HG02840 (cell line): Measurements from ENCODE around the gene CNNM1.

Source experiments
- ATAC-seq: cut with Tn5 transposase; IDR thresholded peaks from one replicate; pipeline ENCODE4 v1.9.1; 2021; ENCODE audit warnings: mild to moderate bottlenecking, moderate library complexity, moderate number of reproducible peaks; ENCODE audit not compliant: unreplicated experiment, low FRiP score

The CNNM1 gene

DNA sequence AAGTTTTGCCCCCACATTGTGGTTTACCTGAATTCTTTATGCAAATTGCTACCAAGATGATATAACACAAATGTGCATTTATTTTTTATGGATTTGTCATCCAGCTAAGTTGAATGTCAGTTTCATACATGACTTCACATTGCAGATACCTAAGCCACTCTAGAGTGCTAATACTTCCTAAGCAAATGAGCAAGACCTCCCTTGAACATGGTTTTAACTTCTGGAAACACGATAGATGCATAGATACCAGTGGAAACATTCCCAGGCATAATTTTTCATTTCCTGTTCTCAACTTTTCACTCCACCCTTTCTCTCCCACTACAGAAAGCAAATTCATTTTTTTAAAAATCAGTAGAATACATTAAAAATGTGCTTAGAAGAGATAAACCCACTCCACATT, 81.0 kb downstream of the CNNM1 start:
- no peak for ATAC-seq

DNA sequence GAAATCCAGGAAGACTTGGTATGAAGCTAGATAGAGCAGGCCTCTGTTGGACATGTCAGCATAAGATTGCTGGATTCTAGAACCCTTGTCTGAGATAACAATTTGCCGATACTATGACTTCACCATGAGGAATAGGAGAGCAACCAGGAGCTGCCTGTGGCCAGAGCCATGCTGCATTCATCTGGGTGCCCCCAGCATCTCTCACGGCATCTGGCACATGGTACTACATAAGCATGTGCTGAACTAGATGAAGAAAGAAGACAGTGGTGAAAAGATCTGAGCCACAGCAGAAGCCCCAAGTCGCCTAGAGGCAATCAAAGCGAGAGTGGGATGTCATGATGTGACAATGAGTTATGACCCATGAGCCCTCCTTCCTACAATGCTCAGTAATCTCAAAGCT, 81.7 kb downstream of the CNNM1 start:
- ATAC-seq: no peak

DNA sequence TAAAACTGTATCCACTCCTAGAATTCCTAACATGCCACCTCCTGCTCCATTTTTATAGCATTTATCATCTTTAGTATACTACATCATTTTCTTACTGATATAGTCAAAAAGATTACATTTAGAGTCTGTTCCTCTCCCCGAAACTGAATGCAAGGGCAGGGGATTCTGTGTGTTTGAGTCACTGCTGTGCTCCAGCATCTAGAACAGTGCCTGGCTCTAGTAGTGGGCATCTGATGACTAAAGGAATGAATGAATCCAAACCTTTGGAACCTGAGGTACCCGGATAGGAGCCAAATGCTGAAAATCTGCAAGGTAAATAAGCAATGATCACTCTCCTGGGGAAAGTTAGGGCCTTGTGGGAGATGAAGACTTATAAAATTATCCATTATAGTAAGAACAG, 82.4 kb downstream of the CNNM1 start:
- no peak for ATAC-seq

DNA sequence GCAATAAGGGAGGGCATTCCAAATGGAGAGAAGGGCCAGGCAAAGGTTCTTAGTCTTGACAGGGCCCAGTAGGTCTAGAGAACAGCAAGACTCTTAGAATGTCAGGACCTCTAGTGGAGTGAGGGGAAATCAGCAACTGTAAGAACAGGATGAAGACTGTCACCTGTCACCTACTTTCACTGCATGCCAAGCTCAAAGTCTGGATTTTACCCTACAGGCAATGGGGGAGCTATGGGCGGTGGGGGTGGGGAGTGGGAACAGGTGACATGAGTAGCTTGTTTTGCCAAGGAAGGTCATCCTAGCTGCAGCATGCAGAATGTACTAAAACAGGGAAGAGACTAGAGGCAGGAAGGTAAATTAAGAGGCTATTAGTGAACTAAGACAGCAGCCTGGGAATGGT, 82.9 kb downstream of the CNNM1 start:
- no peak for ATAC-seq

DNA sequence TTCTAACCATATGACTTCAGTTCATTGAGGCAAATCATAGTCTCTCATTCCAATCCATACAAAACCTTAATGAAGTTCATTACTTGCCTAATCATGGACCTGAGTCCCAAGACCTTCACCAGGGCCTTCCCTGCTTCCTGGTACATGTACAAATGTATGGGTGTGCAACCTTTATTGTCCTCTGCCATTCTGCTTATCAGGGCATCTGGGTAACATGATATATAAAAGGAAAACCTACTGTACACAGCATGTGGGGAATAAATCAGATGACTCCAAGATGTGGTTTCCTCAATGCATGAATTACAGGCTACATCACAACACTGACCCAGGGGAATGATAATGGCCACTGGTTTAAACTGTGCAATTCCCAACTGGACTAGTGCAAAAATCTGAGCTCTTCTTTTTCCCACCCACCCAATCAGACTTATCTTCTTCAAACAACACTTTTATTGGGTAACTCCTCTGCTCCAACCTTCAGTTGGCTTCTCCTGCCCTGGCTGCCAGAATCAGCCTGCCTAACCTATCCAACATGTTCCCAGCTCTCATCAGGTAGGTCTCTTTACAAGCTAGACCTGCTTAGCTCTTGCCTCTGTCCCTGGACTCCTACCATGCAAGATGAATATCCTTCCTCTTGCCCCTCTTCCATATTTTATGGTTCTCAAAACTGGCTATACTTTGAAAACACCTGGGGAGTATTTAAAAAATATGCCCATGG, 89.9 kb downstream of the CNNM1 start:
- no peak for ATAC-seq

DNA sequence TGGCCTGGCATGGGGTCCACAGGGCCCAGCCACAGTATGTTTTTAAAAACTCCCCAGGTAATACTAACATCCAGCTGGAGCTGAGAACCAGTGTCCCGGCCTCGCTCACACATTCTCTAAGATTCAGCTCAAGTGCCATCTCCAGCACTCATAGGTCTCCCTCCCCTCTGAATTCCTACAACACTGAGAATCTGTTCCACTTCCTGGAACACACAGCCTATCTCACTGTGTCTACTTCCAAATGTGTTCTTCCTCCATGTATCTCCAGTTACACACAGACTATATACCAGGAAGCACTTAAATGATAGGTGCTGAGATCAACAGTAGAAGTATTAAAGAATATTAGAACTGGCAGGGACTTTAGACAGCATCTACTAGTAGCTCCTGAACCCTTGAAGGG, 90.5 kb downstream of the CNNM1 start:
- ATAC-seq: no peak

DNA sequence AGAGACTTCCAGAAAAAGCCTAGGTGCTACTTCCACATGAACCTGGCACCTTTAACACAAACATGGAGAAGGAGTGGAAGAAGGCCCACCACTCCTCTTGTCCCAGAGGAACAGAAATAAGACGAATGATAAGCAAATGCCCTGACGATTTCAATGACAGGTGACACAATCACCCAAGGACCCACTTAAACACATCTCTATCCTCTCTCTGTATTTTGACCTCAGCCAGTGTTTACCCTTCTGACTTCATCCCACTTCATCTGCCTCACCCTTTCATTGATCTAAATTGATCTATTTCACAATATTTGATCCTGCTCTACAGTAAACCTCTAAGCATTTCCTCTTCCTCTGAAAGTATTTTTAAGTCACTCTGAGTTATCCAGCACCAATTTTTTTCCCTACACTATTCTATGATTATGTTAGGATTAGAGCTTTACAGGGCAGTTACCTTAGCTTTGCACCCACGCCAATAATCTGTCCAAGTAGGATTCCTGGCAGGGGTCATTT, 92.1 kb downstream of the CNNM1 start:
- ATAC-seq: no peak

DNA sequence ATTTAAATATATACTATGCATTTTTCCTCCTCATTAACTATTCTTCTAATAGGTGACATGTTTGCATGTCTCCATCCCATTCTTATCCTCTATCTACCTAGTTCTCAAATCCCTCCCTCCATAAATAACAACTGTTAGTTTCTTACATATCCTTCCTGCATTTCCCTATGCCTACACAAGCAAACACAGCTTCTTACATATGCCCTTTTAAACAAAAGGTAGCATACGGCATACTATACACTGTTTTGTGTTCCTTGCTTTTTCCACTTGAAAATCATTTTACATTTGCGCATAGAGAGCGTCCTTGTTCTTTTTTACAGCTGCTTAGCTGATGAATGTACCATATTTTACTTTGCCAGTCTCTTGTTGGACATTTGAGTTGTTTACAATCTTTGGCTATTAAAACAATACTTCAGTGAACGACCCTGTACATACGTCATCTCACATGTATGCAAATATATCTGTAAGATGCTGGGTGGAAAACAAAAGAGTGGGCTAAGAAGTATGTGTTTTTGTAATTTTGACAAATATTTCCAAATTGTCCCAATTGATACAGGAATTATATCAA, 93.5 kb downstream of the CNNM1 start:
- no peak for ATAC-seq

DNA sequence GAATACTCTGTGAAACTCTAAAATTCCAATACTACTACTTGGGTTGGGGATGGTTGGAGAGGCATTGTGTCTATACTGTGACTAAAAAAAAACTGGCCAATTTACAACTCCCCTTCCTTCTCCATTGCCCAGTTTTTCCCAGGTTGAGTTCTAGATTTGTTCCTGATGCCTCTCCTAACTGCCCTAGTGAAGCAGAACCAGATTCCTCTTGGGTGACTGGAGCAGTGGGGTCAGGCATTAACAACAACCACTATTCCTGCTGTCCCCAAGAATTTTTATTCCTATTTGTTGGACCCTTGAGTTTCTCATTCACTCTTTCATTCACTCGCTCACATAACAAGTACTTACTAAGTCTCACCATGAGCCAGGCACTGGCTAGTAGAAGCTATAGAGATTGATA, 95.5 kb downstream of the CNNM1 start:
- no peak for ATAC-seq

DNA sequence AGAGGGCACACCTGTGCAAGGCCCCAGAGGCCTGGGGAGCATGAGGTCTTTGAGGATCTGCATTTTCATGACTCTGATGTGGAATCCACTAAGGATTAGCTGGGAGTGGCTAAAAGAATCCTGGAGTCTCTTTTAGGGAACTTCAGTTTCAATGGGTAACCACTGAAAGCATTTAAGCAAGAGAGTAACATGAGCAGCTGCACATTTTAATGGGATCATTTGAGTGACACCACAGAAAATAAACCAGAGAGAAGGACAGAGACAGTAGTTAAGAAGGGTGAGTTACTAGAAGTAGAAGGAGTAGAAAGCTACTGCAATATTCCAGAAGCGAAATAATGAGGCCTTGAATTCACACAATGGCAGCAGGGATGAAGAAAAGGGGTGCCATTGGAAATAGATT, 96.0 kb downstream of the CNNM1 start:
- ATAC-seq: no peak

DNA sequence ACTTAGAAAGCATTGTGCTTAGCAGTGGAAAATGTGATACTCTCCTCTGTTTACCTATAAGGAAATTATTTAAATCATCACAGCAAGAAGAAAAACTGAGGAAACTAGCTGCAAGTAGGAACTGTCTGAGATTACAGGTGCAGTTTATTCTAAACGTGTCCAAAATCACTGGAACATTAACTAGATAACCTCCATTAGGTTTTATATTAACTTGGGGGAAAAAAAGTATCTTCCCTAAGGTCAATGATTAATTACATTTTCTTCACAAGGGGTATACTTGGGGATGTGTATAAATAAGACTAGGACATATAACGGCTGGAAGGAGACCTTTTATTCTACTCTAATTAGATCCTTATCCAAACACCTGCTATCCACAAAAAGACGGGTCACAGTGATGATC, 97.5 kb downstream of the CNNM1 start:
- ATAC-seq: no peak

DNA sequence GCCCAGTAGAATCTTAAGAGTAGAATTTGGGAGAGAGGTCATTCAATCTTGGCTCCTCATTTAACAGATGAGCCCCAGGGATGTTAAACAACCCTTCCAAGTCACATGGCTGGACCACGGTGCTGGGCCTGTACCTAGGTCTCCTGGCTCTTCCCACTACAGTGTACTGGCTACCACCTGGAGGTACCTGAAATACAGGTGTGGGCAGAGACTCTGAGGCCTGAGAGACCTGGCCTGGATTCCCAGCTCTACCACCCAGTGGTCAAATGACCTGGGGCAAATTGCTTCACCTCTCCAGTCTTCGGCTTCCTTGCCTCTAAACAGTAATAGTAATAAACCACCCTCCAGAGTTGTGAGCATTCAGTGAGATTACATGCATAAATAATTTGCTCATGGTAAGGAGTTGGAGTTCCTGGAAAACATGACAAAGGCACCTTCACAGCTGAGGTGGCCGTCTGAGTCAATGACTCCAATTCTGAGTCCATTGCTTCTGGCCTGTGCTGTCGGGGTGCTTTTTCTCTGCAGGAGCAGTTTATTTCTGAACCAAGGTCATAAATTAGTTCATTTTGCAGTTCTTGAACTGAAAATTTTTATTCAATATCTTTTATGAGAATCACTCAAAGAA, 98.5 kb downstream of the CNNM1 start:
- no peak for ATAC-seq

DNA sequence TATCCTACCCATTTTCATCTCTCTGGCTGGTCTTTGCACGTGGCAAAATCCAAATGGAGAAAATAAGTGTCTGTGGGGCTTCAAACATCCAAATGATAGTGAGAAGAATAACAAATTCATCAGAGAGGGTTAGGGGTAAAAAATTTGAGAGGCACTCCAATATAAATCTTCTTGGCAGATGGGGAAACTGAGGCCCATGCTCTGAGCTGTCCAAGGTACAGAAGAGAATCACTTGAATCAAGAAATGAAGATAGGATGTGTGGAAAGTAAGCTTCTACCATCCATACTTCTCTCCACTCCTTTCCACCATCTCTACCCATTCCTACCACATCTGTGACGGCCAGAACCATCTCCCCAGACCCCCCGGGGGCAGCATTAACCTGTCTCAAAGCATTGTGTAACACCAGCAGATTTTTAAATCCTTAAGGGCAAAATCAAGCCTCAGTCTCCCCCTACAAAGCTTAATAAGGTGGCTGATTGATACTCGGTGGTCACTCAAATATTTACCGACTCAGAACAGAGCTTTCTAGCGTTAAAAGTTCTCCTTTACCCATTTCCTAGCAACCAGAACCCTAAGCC, 100.5 kb downstream of the CNNM1 start:
- no peak for ATAC-seq

DNA sequence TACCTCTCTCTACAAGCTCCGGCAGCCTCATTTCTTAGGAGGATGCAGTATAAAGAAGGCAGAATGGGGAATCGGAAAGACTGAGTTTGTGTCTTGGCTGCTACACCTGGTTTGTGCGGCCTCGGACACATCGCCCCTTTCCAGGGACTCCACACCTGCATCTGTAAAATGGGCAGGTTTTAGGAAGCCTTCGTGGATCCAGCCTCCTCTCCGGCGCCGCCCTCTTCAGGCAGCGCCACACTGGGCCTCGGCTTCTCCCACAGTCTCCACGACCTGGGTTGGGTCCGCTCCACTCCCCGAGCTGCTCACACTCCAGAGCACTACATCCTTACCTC, 100.9 kb downstream of the CNNM1 start:
- no peak for ATAC-seq

DNA sequence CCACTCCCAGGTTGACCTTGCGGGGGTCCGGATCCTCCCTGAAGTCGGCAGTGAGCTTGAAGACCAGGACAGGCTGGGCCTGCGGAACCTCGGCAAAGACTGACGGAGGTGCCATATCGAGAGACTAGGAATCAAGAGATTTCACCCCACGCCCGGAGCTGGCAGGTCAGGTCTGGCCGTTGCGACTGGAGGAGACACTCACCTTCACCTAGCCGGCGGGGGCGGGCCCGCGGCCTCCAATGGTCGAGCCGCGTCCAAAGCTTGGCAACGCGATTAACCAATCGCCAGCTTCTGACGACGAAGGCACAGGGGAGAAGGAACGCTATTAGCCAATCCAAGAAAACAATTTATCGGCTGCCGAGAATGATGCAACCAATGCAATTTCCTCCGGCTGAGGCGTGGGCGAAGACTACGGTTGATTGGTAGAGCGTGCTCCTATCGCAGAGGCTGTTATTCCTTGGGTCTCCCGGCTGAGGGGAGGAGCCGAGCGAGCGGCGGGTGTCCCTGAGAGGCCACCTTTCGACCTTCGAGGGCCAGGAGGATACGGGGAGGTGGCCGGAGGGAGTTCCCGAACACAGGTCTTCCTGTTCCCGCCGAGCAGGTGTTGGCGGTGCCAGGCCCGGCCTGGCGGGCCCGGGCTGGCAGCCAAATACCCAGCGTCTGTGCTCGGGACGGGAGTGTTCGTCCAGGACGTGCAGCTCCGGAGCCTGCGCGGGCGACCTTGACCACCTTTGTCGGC, 101.5 kb downstream of the CNNM1 start, which contains the start of gene GOT1:
GOT1 (minus strand) TSS at position 174 of the 739 bp plus-strand sequence; CDS start at position 115, 59 bp downstream.
- ATAC-seq: peak; percentile 97

DNA sequence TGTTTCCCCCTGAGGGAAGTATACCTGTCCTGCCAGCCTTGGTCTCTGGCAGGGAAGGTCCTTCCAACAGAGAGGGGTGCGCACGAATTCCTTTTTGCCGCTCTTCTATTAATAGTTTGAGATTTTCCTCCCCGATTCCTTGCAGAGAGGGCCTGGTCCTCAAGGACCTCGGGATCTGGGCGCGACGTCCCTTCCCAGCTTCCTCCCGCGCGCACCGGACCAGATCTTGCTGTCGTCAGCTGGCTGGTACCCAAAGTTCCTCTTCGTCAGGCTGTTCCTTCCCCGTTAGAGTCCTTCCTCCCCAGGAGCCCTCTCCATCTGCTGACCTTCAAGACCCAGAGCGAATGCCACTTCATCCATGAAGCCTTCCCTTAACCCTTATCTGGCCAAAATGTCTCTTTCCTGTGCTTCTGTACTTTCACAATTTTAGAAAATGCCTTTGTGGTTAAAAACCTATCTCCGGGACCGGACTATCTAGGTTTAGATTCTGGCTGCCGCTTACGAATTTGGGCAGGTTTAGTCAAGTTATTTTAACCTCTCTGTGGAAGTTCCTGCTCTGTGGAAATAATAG, 102.1 kb downstream of the CNNM1 start:
- ATAC-seq: no peak

DNA sequence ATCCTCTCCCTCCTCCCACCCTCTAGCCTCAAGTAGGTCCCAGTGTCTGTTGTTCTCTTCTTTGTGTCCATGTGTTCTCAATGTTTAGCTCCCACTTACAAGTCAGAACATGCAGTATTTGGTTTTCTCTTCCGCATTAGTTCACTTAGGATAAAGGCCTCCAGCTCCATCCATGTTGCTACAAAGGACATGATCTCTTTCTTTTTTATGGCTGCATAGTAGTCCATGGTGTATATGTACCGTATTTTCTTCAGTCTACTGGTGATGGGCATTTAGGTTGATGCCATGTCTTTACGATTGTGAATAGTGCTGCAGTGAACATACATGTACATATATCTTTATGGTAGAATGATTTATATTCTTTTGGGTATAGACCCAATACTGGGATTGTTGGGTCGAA, 102.9 kb downstream of the CNNM1 start:
- ATAC-seq: no peak

DNA sequence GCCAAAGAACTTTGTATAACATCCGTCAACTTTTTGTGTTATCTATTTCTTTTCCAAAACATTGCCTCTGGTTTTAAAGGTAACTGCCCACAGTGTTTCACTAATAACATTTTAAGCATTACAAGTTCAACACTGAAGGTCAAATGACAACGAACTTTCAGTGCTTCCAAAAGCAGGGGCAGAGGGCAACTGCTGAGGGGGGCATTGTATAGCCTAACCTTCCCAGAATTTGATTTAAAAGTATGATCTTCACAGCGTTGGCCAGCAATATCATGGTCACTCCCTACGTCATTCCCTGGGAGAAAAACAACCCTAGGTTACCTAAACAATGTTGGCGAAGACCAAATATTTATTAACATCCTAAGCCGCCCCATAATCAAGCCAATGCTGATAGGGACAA, 103.7 kb downstream of the CNNM1 start:
- no peak for ATAC-seq

DNA sequence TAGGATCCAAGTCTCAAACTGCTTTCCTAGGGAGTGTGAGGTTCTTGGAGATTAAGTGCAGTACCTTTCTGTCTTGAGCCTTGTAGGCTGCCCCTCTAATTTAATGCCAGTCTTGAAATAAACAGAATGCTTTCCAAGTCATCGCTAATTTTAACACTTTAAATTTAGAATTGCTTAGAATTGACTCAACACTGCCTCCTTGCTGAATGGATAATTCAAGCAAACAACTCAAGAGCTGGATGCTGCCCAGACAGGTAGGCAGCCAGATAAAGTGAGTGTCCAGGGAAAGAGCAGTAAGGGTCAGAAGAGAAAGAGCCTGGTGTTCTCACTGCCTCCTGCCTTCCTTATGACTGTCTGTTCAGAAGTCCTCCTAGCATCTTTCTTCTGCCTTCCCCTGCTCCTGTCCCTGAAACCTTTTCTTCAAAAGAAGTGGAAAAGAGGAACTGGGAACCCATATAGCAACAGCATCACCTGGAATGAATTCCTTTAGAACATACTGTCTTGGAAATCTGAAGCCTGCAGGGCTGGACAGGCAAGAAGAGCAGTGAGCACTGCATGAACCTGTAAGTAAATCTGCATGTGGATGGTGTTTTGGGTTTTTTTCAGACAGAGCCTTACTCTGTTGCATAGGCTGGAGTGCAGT, 104.3 kb downstream of the CNNM1 start:
- ATAC-seq: no peak

DNA sequence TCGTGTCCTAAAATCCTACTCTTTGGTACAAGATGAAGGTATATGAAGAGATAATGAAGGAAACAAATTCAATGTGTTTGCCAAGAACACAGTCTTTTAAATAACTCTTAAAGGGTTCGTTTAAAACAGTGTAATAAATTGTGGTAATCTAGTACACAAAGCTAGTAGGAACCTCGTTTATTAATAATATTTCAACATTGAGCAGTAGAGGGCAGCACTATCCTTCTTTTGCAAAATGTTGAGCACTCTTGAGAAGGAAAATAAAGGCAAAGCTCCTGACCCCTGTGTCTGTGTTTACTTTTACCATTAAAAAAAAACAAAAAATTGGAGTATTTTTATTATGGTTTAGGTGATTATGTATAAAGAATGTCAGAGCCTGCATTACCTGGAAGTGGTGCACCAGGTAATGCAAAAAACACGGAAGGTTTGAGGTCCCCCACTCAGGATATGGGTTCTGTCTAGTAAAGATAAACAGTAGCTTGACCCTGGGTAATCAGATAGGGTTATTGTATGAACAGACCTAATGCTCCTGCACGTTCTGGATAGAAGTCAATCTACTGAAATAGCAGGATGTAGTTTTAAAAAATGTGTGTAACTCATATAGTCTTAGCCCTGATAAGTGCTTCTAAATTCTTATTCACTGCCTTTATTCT, 107.0 kb downstream of the CNNM1 start:
- ATAC-seq: no peak
